Kidney (tissue), 14 donors: ENCODE results near the gene PRKAR2A. TPM values are rescaled to one million over a fixed set of nuclear protein-coding genes. Genes with fewer than 3 reads are reported as not detected.
A peak's percentile ranks its signal among the peaks of the same experiment; 100 is the strongest.

Experiments
- DNase-seq, 5 donors: peaks; one replicate each; pipeline ENCODE4 v3.0.0-alpha.2; 2013 to 2020
- FAIRE-seq: peaks from 2 replicates; lab custom pipeline; 2012; peaks lifted over from hg19 to GRCh38; lab: Jason Lieb, UNC
- H3K27ac ChIP-seq, 2 donors: one replicate each; pipeline ENCODE4 v1.7.0; 2013; ENCODE audit warnings: low read depth in 2 of 2, low read length in 2 of 2, inconsistent platforms in 1 of 2
- H3K27me3 ChIP-seq: one replicate; pipeline ENCODE4 v1.7.1; 2013; ENCODE audit warnings: low read length, inconsistent platforms; ENCODE audit not compliant: control insufficient read depth, insufficient read depth
- H3K36me3 ChIP-seq, 3 donors: one replicate each; pipeline versions ENCODE4 v1.7.0 to v1.7.1; 2013; ENCODE audit warnings: low read length in 3 of 3, control low read depth in 1 of 3, inconsistent platforms in 1 of 3; ENCODE audit not compliant: insufficient read depth in 3 of 3, control insufficient read depth in 2 of 3
- H3K4me1 ChIP-seq, 3 donors: one replicate each; pipeline versions ENCODE4 v1.7.0 to v1.7.1; 2013; ENCODE audit warnings: low read length in 3 of 3, inconsistent platforms in 1 of 3, low read depth in 1 of 3; ENCODE audit not compliant: control insufficient read depth in 2 of 3, insufficient read depth in 2 of 3
- H3K4me3 ChIP-seq, 3 donors: one replicate each; pipeline versions ENCODE4 v1.7.0 to v1.8.1; 2013; ENCODE audit warnings: low read length in 3 of 3, control low read depth in 1 of 3, inconsistent platforms in 1 of 3
- H3K9ac ChIP-seq, 3 donors: one replicate each; pipeline versions ENCODE4 v1.7.0 to v1.7.1; 2013; ENCODE audit warnings: low read length in 3 of 3, control low read depth in 1 of 3, inconsistent platforms in 1 of 3
- H3K9me3 ChIP-seq, 3 donors: one replicate each; pipeline versions ENCODE4 v1.7.0 to v1.7.1; 2013; ENCODE audit warnings: low read length in 3 of 3, control low read depth in 1 of 3, inconsistent platforms in 1 of 3; ENCODE audit not compliant: control insufficient read depth in 2 of 3, insufficient read depth in 1 of 3
- intact Hi-C: fragments of 100-400 bp; cut with DNase I; formaldehyde crosslinking; loops from one replicate; pipeline ENCODE4 v1.11.1; 2022
- polyA plus RNA-seq: library from polyadenylated mRNA; stranded (reverse); fragments of 350-450 nt; fragmentation: Illumina TruSeq; extraction: RNeasy Lipid Tissue Mini Kit (QIAGEN cat#74804); gene quantifications from one replicate; pipeline ENCODE4 v1.2.3, GENCODE V29; 2014; ENCODE audit warnings: low read depth, low replicate concordance; ENCODE audit not compliant: insufficient read depth
- total RNA-seq: library from RNA; stranded (reverse); fragmentation: NEBNext Ultra II Directional; extraction: Animal tissue kit (Norgen Biotek cat#: 25700); gene quantifications from one replicate; pipeline ENCODE4 v1.2.1, GENCODE V29; 2021
- TF ChIP-seq, protein P1 (sequence below): IDR thresholded peaks from 3 replicates; pipeline ENCODE4 v1.5.1; 2012; ENCODE audit warnings: mild to moderate bottlenecking, moderate library complexity, borderline replicate concordance; ENCODE audit not compliant: insufficient read depth; ENCODE audit errors: extremely low read depth
- donor health status: control.
- donor health status: control.
- donor health status: control.
- donor health status: control.
- donor health status: control.
- donor health status: DM: yes; HTN: yes; CAD: no.
- donor health status: Normal renal cell carcinoma (clear cell type).

PRKAR2A gene
- total and polyA plus RNA-seq, 2 donors from 2014 or later, result 10.4 to 49.9 TPM

- peak overlapping the region; percentile 35 to 83 for H3K27ac ChIP-seq
- DNase-seq (peak in 4 of 5 donors; percentile 51 to 76 (median 70)), FAIRE-seq (no peak)
- no peaks in the 10 kb centered on the region for H3K27me3 ChIP-seq
- intact Hi-C loops, result no loop called here
- TF ChIP-seq, protein P1, sequence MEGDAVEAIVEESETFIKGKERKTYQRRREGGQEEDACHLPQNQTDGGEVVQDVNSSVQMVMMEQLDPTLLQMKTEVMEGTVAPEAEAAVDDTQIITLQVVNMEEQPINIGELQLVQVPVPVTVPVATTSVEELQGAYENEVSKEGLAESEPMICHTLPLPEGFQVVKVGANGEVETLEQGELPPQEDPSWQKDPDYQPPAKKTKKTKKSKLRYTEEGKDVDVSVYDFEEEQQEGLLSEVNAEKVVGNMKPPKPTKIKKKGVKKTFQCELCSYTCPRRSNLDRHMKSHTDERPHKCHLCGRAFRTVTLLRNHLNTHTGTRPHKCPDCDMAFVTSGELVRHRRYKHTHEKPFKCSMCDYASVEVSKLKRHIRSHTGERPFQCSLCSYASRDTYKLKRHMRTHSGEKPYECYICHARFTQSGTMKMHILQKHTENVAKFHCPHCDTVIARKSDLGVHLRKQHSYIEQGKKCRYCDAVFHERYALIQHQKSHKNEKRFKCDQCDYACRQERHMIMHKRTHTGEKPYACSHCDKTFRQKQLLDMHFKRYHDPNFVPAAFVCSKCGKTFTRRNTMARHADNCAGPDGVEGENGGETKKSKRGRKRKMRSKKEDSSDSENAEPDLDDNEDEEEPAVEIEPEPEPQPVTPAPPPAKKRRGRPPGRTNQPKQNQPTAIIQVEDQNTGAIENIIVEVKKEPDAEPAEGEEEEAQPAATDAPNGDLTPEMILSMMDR, result no peak
- peaks cover 0 to 4% (median under 1%) of the 10 kb centered on the region in 3 donors for H3K36me3 ChIP-seq
- H3K4me1 ChIP-seq, result peaks cover 0 to 14% (median 6%) of the 10 kb centered on the region in 3 donors
- H3K4me3 ChIP-seq, result peak overlapping the region; percentile 88 to 96 (median 96)
- peak overlapping the region; percentile 87 to 96 (median 92) for H3K9ac ChIP-seq
- H3K9me3 ChIP-seq, result no peaks in the 10 kb centered on the region
These were observed 131.1 kb downstream of the PRKAR2A start for GRCh38 chr3:48716508-48716981.

DNA sequence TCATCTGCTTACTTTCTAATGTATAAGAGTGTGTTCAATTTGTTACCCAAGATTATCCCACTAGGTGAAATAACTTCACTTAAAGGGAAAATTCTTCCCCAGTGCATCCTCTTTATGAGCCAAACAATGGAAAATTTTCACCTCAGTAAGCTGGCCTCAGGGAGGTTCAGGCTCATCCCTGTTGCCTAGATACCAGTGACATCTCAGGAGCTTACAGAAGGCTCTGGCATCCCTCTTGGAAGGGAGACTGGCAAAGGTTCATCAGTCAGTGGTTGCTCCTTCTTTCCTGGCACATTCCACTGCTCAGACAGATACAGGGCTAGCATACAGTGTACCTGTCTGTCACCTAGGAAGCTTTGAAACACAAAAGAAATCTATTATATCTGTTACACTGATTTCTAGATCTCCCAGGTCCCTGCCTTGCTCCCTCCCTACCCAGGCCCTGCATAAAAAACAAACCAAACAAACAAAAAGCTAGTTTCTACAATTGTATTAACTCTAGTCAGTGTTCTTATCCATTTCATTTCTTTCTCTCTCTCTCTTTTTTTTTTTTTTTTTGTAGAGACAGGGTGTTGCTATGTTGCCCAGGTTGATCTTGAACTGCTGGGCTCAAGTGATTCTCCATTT is 132.4 kb downstream of the PRKAR2A start:
- no peaks in the 10 kb centered on the region for H3K27me3 ChIP-seq
- H3K9ac ChIP-seq, result peak overlapping the region in 1 of 3 donors; percentile 96
- TF ChIP-seq, protein P1, result no peak
- no peak for FAIRE-seq
- H3K4me3 ChIP-seq, result peak overlapping the region in 2 of 3 donors; percentile 88 to 96
- no peaks in the 10 kb centered on the region for H3K9me3 ChIP-seq
- H3K27ac ChIP-seq, result no peak overlapping the region
- peaks cover 4 to 7% (median 4%) of the 10 kb centered on the region in 3 donors for H3K36me3 ChIP-seq
- peak in 3 of 5 donors; percentile 30 to 70 (median 66) for DNase-seq
- H3K4me1 ChIP-seq, result peaks cover 0 to 14% (median 6%) of the 10 kb centered on the region in 3 donors
- intact Hi-C loops, result no loop called here

DNA sequence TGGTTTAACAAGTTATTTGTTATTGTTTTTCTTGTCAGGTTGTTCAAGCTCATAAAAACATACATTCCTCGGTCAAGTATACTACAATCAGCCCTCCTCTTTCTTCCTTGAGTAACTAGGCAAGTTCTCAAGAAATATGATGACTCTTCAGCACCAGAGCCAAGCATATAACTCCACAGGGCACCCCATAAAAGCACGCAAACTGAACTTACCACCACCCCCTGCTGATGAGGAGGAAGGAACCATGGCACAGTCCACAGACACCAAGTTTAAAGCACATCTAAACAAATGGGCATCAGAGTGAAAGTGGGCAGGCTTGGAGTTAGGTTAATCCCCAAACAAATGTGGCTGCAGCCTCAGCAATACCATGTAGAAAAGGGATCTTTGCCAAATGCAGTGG is 135.9 kb downstream of the PRKAR2A start:
- no peaks in the 10 kb centered on the region for H3K9me3 ChIP-seq
- H3K27ac ChIP-seq, result no peak overlapping the region
- no peak overlapping the region for H3K4me3 ChIP-seq
- DNase-seq (no peak), FAIRE-seq (no peak)
- H3K36me3 ChIP-seq, result peaks cover 7 to 9% (median 8%) of the 10 kb centered on the region in 3 donors
- TF ChIP-seq, protein P1, result no peak
- intact Hi-C loops, result no loop called here
- H3K4me1 ChIP-seq, result peaks cover 0 to 24% (median 13%) of the 10 kb centered on the region in 3 donors
- no peaks in the 10 kb centered on the region for H3K27me3 ChIP-seq
- no peak overlapping the region for H3K9ac ChIP-seq
